Fibroblast of skin of back (primary cell): ENCODE data around the gene FOXK2.

Source experiments
- DNase-seq: peaks from one replicate; pipeline ENCODE4 v3.0.0-alpha.2; 2013

The FOXK2 gene

GRCh38 chr17:82590881-82591539 lies 71.5 kb downstream of the FOXK2 start:
- DNase-seq: no peak

- no peak for DNase-seq
These were observed 72.8 kb downstream of the FOXK2 start for GRCh38 chr17:82592289-82592766.

- peak; percentile 84 for DNase-seq
These were observed 73.4 kb downstream of the FOXK2 start for GRCh38 chr17:82592767-82593589.

- no peak for DNase-seq
These were observed 74.1 kb downstream of the FOXK2 start for GRCh38 chr17:82593590-82594087.

- DNase-seq: no peak
These were observed 75.0 kb downstream of the FOXK2 start for GRCh38 chr17:82594571-82594970.

GRCh38 chr17:82595893-82596292 lies 76.4 kb downstream of the FOXK2 start:
- DNase-seq: no peak

- no peak for DNase-seq
These were observed 76.8 kb downstream of the FOXK2 start for GRCh38 chr17:82596296-82596695.

- no peak for DNase-seq
These were observed 77.5 kb downstream of the FOXK2 start for GRCh38 chr17:82596837-82597672.

- peak; percentile 62 for DNase-seq
These were observed 79.0 kb downstream of the FOXK2 start for GRCh38 chr17:82598256-82599119.

GRCh38 chr17:82599674-82600661 lies 80.4 kb downstream of the FOXK2 start:
- DNase-seq: no peak

GRCh38 chr17:82600731-82601446 lies 81.4 kb downstream of the FOXK2 start:
- DNase-seq: no peak

GRCh38 chr17:82601447-82602000 lies 82.0 kb downstream of the FOXK2 start:
- DNase-seq: no peak

- no peak for DNase-seq
These were observed 83.0 kb downstream of the FOXK2 start for GRCh38 chr17:82602487-82602886.

GRCh38 chr17:82602986-82603710 lies 83.6 kb downstream of the FOXK2 start:
- no peak for DNase-seq

GRCh38 chr17:82603981-82604448 lies 84.5 kb downstream of the FOXK2 start:
- peak; percentile 50 for DNase-seq

- DNase-seq: no peak
These were observed 85.0 kb downstream of the FOXK2 start for GRCh38 chr17:82604532-82604931.

- no peak for DNase-seq
These were observed 86.5 kb downstream of the FOXK2 start for GRCh38 chr17:82605939-82606600.

GRCh38 chr17:82608816-82609215 lies 89.3 kb downstream of the FOXK2 start:
- no peak for DNase-seq
